ENCODE results near the gene CPNE7. TPM values are rescaled to one million over a fixed set of nuclear protein-coding genes. Genes with fewer than 3 reads are reported as not detected.

The CPNE7 gene
- total and polyA plus RNA-seq, 4 donors: 0.30 to 0.56 (median 0.47) TPM; not detected in 1

DNA sequence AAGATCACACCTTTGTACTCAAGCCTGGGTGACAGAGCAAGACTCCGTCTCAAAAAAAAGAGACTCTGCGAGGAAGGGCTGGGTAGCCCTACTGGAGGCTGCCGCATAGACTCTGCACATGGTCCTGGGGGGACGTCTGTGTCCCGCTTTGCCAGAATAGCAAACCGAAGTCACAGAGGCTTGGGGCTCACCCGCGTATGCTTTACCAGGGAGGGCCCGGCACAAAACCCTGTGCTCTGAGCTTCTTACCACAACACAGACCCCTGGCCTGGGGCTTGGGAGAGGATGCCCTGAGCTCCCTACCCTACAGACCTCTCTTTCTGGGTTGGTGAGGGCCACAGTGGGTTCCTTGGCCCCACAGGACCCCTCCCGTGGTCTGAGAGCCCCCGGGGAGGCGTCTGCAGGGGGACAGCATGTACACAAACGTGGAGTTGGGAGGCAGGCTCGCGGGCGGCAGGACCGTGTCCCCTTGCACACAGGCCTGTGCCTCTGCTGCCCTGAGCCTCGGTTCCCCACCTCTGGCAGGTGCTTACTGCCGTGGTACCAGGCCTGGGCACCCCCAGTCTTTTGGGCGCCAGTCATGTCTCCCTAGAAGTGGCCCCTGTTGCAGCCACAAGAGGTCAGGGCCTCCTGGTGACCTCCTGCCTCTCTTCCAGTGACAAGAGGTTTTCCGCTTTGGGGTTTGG, 13.8 kb downstream of the CPNE7 start:
- H3K36me3 ChIP-seq (ENCODE audit: control insufficient read depth in 4 of 4, insufficient read depth in 3 of 4, low read depth in 1 of 4, low read length in 3 of 4): no peaks in the 10 kb centered on the region
- no peak overlapping the region for H3K9ac ChIP-seq (ENCODE audit: low read depth in 1 of 2, low read length in 2 of 2)
- WGBS: 95% methylated on average over 21 of the region's 21 CpGs
- no peak overlapping the region for H3K4me3 ChIP-seq (ENCODE audit: low read depth in 1 of 3, low read length in 3 of 3)
- no peak overlapping the region for H3K27ac ChIP-seq (ENCODE audit: low read depth in 1 of 2, low read length in 2 of 2)
- no peaks in the 10 kb centered on the region for H3K4me1 ChIP-seq (ENCODE audit: control insufficient read depth in 4 of 4, insufficient read depth in 4 of 4, low read length in 3 of 4)
- H3K9me3 ChIP-seq (ENCODE audit: control insufficient read depth in 4 of 4, low read length in 3 of 4): no peaks in the 10 kb centered on the region
- TF ChIP-seq GABPA (IDR thresholded peaks at IDR 0.05 in 1 of 2, conservative IDR thresholded peaks at IDR 0.05 in 1 of 2) (no peak), TAF1 (conservative IDR thresholded peaks at IDR 0.05) (no peak), RAD21 (IDR thresholded peaks at IDR 0.05) (no peak), YY1 (IDR thresholded peaks at IDR 0.05) (no peak)
- TF ChIP-seq, protein P1, sequence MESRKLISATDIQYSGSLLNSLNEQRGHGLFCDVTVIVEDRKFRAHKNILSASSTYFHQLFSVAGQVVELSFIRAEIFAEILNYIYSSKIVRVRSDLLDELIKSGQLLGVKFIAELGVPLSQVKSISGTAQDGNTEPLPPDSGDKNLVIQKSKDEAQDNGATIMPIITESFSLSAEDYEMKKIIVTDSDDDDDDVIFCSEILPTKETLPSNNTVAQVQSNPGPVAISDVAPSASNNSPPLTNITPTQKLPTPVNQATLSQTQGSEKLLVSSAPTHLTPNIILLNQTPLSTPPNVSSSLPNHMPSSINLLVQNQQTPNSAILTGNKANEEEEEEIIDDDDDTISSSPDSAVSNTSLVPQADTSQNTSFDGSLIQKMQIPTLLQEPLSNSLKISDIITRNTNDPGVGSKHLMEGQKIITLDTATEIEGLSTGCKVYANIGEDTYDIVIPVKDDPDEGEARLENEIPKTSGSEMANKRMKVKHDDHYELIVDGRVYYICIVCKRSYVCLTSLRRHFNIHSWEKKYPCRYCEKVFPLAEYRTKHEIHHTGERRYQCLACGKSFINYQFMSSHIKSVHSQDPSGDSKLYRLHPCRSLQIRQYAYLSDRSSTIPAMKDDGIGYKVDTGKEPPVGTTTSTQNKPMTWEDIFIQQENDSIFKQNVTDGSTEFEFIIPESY (IDR thresholded peaks at IDR 0.05): no peak
- TF ChIP-seq, protein P2, sequence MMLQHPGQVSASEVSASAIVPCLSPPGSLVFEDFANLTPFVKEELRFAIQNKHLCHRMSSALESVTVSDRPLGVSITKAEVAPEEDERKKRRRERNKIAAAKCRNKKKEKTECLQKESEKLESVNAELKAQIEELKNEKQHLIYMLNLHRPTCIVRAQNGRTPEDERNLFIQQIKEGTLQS (IDR thresholded peaks at IDR 0.05): no peak
- no peaks in the 10 kb centered on the region for H3K27me3 ChIP-seq (ENCODE audit: control insufficient read depth in 4 of 4, insufficient read depth in 4 of 4, low read length in 3 of 4)
- DNase-seq (ENCODE audit: low spot score): no peak

DNA sequence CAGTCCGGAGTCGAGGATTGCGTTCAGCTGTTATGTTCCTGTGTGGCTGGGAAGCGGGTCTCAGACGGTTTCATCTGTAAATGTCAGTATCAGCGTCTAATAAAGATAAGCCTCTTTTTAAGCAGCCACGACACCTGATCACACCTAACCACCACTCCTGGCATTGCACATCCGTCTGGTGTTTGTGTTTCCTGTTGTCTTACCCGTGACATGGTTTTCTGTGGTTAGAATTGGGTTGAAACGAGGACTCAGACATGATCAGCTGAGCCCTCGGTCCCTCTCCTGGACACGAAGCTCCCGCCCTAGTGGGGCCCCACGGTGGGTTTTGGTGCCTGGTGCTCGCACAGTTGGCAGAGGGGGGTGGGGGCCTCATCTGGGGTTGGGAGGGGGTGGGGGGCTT, 18.3 kb downstream of the CPNE7 start:
- 83% methylated on average over 15 of the region's 15 CpGs for WGBS

More for the DNA sequence above, 18.3 kb downstream of the CPNE7 start:
- no peak for TF ChIP-seq CTCF (IDR thresholded peaks at IDR 0.05; ENCODE audit: low read depth, low read length, missing input control)
- TF ChIP-seq SP1 (IDR thresholded peaks at IDR 0.05): no peak
- TF ChIP-seq HNF4G (IDR thresholded peaks at IDR 0.05): no peak
- TF ChIP-seq MAX (IDR thresholded peaks at IDR 0.05): no peak
- TF ChIP-seq, protein P1 (IDR thresholded peaks at IDR 0.05): no peak
- TF ChIP-seq FOXA1 (IDR thresholded peaks at IDR 0.05): no peak
- no peak for TF ChIP-seq YY1 (IDR thresholded peaks at IDR 0.05)
- no peak for TF ChIP-seq NR2F2 (IDR thresholded peaks at IDR 0.05)
- DNase-seq (ENCODE audit: low spot score): no peak
- H3K36me3 ChIP-seq (ENCODE audit: control insufficient read depth in 4 of 4, insufficient read depth in 3 of 4, low read depth in 1 of 4, low read length in 3 of 4): no peaks in the 10 kb centered on the region
- no peaks in the 10 kb centered on the region for H3K9me3 ChIP-seq (ENCODE audit: control insufficient read depth in 4 of 4, low read length in 3 of 4)
- H3K4me3 ChIP-seq (ENCODE audit: low read depth in 1 of 3, low read length in 3 of 3): no peak overlapping the region
- no peak overlapping the region for H3K9ac ChIP-seq (ENCODE audit: low read depth in 1 of 2, low read length in 2 of 2)
- H3K27me3 ChIP-seq (ENCODE audit: control insufficient read depth in 4 of 4, insufficient read depth in 4 of 4, low read length in 3 of 4): no peaks in the 10 kb centered on the region
- H3K27ac ChIP-seq (ENCODE audit: low read depth in 1 of 2, low read length in 2 of 2): no peak overlapping the region
- H3K4me1 ChIP-seq (ENCODE audit: control insufficient read depth in 4 of 4, insufficient read depth in 4 of 4, low read length in 3 of 4): no peaks in the 10 kb centered on the region
